ENCODE measurements around the gene KIF16B. TPM values are rescaled to one million over a fixed set of nuclear protein-coding genes. Genes with fewer than 3 reads are reported as not detected.
"Not testable (repeated sequence)": the region's sequence is repeated elsewhere in the genome, so short reads cannot be mapped to it uniquely, and the experiment has no call there.

The KIF16B gene
- total and polyA plus RNA-seq, 2 experiments from 2014 or later, result 6.5 to 11.1 TPM

GRCh38 chr20:16564079-16564478 lies 9.2 kb downstream of the KIF16B start:
- not testable (repeated sequence) for H3K4me3 ChIP-seq; H3K4me3 Mint-ChIP-seq; H3K27me3 Mint-ChIP-seq (ENCODE audit: insufficient read depth, low read depth, poor library complexity); H3K9me3 Mint-ChIP-seq; ATAC-seq; H3K27ac ChIP-seq (ENCODE audit: low read depth); H3K27me3 ChIP-seq (ENCODE audit: insufficient read depth); H3K36me3 Mint-ChIP-seq (ENCODE audit: low read depth); H2AFZ ChIP-seq; H3K4me2 ChIP-seq; H3K9me2 ChIP-seq (ENCODE audit: insufficient read depth); H4K20me1 ChIP-seq (replicated peaks; ENCODE audit: insufficient read depth); H3K27ac Mint-ChIP-seq; H3K36me3 ChIP-seq (ENCODE audit: insufficient read depth); DNase-seq (ENCODE audit: low spot score); H3F3A ChIP-seq (replicated peaks; ENCODE audit: low read depth)
- Histone ChIP-seq H3K4me1 (ENCODE audit: insufficient read depth) (peaks cover 11% of the 10 kb centered on the region), H3K79me2 (replicated peaks; ENCODE audit: insufficient read depth) (peaks cover 50% of the 10 kb centered on the region)
- peaks cover 23% of the 10 kb centered on the region for H3K4me1 Mint-ChIP-seq

GRCh38 chr20:16563066-16563806 lies 10.0 kb downstream of the KIF16B start:
- no peak for TF ChIP-seq ETS1 (IDR thresholded peaks at IDR 0.05)
- TF ChIP-seq JUNB (IDR thresholded peaks at IDR 0.05; ENCODE audit: unreplicated experiment), result no peak
- TF ChIP-seq EZH2 (IDR thresholded peaks at IDR 0.05; ENCODE audit: low read depth, unreplicated experiment), result no peak
- TF ChIP-seq CTCF (conservative IDR thresholded peaks at IDR 0.05; ENCODE audit: low read depth in 2 of 2), result no peak
- TF ChIP-seq REST (IDR thresholded peaks at IDR 0.05; ENCODE audit: unreplicated experiment), result no peak
- no peak for TF ChIP-seq ZNF462 (CRISPR knock-in tag; IDR thresholded peaks at IDR 0.05)
- Mint-ChIP-seq H3K36me3 (ENCODE audit: low read depth) (no peaks in the 10 kb centered on the region), H3K4me1 (peaks cover 23% of the 10 kb centered on the region), H3K9me3 (no peaks in the 10 kb centered on the region), H3K27ac (peak overlapping the region; percentile 58), H3K4me3 (no peak overlapping the region), H3K27me3 (ENCODE audit: insufficient read depth, low read depth, poor library complexity) (no peaks in the 10 kb centered on the region)
- no peak for ATAC-seq
- Histone ChIP-seq H2AFZ (no peak overlapping the region), H3K4me2 (no peak overlapping the region), H3K27ac (ENCODE audit: low read depth) (no peak overlapping the region), H3F3A (replicated peaks; ENCODE audit: low read depth) (no peaks in the 10 kb centered on the region), H3K4me1 (ENCODE audit: insufficient read depth) (peaks cover 11% of the 10 kb centered on the region), H3K9me2 (ENCODE audit: insufficient read depth) (no peaks in the 10 kb centered on the region), H3K79me2 (replicated peaks; ENCODE audit: insufficient read depth) (peaks cover 53% of the 10 kb centered on the region), H3K4me3 (no peak overlapping the region), H3K27me3 (ENCODE audit: insufficient read depth) (no peaks in the 10 kb centered on the region), H4K20me1 (replicated peaks; ENCODE audit: insufficient read depth) (peaks cover 3% of the 10 kb centered on the region; the same call in 1 of the 2 replicates), H3K36me3 (ENCODE audit: insufficient read depth) (no peaks in the 10 kb centered on the region)
- DNase-seq (ENCODE audit: low spot score), result no peak

Data from GM23338 (cell line).